CD4-positive, alpha-beta T cell treated with Interleukin-17A for 4 hours (primary cell): Measurements from ENCODE around the gene CENPK.
A peak's percentile ranks its signal among the peaks of the same experiment; 100 is the strongest.
"Not testable (repeated sequence)": the region's sequence is repeated elsewhere in the genome, so short reads cannot be mapped to it uniquely, and the experiment has no call there.

Experiments
- DNase-seq: peaks from one replicate; pipeline ENCODE4 v3.0.0-alpha.2; 2020; ENCODE audit warnings: mixed read lengths

The CENPK gene

DNA sequence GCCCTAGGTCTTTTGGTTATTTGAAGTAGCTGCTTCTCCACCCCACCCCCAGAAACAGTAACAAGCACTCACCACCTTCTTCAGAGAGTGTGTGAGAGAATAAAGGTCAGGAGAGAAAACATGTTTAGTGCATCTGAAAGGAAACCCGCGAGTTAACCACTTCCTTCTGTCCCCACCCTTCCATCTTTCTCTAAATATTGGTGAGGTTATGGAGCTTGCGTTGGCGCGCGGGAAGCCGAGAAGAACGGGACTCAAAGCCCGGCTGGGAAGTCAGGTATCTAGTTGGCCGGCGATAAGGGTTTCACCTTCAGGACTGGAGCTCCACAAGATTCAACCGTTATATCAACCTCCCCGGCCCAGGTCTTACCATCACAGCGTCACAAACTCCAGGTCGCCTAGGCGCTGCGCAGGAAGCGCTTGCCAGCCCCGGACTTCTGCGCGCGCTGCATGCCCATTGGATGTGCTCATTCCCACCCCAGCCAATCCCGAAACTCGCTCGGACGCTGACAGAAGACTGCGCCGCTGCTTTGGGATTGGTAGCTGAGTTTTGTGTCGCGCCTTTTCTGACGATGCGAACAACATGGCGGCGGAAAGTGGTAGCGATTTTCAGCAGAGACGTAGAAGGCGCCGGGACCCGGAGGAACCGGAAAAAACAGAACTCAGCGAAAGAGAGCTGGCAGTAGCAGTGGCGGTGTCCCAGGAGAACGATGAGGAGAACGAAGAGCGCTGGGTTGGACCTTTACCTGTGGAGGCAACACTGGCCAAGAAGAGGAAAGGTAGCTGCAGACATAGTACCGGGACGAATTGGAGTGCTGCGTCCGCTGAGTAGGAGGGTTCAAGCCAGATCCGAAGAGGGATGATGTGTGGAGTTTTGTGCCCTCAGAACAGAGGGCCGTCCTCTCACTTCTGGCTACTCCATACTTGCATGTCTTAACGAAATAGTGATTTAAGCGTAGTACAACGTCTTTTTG is at the start of gene CENPK, which contains the start of gene PPWD1:
Gene CENPK, minus strand, starts transcription at position 438 of the 971 bp plus-strand sequence. CDS start 8,261 bp downstream, outside the sequence.
Gene PPWD1, plus strand, starts transcription at position 566 of the 971 bp plus-strand sequence. Its CDS starts 15 bp downstream, at position 581.
- peak; percentile 94 for DNase-seq

DNA sequence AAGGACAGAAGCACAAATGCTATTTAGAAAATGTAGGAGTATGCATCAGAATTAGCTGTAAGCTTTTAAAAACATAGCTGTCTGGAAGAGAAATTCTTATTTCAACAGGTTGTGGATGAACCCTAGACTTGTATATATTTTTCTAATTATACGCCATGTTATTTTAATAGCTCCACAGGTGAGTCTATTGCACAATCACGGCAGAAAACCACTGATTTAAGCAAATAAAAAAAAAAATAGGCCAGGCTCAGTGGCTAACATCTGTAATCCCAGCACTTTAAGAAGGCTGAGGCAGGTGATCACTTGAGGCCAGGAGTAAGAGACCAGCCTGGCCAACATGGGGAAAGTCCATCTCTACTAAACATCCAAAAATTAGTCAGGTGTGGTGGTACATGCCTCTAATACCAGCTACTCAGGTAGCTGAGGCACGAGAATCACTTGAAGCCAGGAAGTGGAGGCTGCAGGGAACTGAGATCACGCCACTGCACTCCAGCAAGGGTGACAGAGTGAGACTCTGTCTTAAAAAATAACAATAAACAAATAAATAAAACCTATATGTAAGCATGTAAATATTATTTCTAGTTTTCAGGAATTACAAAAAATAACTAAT is 49.4 kb upstream of the CENPK start:
- no peak for DNase-seq

GRCh38 chr5:65611524-65611923 is 48.6 kb upstream of the CENPK start:
- no peak for DNase-seq

DNA sequence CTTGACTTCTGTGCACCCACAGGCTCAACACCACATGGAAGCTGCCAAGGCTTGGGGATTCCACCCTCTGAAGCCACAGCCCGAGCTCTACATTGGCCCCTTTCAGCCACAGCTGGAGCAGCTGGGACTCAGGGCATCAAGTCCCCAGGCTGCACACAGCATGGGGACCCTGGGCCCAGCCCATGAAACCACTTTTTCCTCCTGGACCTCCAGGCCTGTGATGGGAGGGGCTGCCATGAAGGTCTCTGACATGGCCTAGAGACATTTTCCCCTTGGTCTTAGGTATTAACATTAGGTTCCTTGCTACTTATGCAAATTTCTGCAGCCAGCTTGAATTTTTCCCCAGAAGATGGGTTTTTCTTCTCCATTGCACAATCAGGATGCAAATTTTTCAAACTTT is 38.8 kb upstream of the CENPK start:
- DNase-seq = not testable (repeated sequence)

- DNase-seq = no peak
Observed at GRCh38 chr5:65588694-65589093, 25.7 kb upstream of the CENPK start.

- DNase-seq = no peak
Observed at GRCh38 chr5:65577141-65577540, 14.2 kb upstream of the CENPK start.

GRCh38 chr5:65570598-65571226 is 7.7 kb upstream of the CENPK start:
- DNase-seq = no peak

- DNase-seq = no peak
Observed at GRCh38 chr5:65566505-65566904, 3.5 kb upstream of the CENPK start.

DNA sequence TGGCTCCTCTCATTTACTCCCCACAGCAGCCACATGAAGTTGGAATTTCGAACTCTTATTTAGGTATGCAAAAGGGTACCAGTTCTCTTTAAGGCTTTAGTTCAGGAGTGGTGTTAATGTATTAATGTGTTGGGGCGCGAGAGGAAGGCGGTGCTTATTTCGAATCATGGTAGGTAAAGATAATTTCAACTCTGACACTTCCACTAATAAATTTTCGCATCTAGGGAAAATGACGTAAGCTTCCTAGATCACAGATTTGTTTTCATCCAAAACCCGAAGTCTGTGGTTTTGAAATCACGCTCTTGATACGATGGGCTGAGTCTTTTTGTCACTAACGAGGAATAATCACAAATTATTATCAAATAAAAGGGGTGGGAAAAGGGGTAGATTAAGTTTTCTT is 809 bp upstream of the CENPK start:
- peak; percentile 3 for DNase-seq

DNA sequence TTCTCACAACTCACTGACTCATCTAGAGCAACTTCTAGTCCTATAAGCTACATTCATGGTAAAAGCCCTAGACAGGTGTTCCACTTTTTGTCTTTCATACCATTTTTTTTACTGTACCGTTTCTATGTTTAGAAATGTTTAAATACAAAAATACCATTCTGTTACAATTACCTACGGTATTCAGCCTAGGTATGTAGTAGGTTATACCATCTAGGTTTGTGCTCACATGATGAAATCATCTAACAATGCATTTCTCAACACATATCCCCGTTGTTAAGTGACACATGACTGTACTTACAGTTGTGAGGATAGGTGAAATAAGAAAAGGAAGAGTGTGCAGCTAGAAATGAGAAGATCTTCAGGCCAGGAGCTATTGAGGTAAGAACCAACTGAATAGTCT is 6.2 kb downstream of the CENPK start:
- DNase-seq = no peak

DNA sequence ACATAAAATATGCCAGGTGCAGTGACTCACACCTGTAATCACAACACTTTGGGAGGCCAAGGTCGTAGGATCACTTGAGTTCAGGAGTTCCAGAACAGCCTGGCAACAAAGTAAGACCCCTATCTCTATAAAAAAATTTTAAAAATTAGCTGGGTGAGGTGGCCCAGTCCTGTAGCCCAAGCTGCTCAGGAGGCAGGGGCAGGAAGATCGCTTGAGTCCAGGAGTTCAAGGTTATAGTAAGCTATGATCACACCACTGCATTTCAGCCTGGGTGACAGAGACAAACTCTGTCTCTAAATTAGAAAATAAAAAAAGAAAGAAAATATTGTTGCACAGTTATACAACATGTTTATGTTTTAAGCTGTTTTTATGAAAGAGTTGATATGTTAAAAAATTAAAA is 6.8 kb downstream of the CENPK start:
- DNase-seq = no peak

DNA sequence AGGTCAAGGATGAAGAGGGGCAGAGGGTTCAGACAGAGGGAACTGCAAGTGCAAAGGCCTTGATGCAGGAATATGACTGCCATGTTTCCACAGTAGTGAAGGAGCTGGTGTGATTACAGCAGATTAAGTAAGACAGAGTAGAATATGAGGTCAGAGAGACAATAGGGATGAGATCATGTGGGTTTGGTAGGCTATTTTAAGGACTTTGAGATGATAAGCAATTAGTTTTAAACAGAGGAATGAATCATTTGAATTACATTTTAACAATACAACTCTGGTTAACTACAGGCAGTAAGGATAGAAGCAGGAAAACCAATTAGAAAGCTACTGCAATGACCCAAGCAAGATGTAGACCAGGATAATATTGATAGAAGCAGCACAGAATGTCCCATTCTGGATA is 7.7 kb downstream of the CENPK start:
- DNase-seq = no peak

- no peak for DNase-seq
Observed at GRCh38 chr5:65553941-65554340, 9.0 kb downstream of the CENPK start.

DNA sequence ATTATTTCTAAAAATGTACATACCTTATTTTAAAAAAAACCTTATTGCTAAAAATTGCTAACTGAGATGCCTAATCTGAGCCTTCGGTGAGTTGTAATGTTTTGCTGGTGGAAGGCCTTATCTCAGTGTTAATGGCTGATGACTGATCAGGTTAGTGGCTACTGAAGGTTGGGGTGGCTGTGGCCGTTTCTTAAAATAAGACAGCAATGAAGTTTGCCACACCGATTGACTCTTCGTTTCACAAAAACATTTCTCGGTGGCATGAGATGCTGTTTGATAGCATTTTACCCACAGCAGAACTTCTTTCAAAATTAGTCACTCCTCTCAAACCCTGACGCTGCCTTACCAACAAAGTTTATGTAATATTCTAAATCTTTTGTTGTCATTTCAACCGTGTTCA is 14.7 kb downstream of the CENPK start:
- DNase-seq = no peak

DNA sequence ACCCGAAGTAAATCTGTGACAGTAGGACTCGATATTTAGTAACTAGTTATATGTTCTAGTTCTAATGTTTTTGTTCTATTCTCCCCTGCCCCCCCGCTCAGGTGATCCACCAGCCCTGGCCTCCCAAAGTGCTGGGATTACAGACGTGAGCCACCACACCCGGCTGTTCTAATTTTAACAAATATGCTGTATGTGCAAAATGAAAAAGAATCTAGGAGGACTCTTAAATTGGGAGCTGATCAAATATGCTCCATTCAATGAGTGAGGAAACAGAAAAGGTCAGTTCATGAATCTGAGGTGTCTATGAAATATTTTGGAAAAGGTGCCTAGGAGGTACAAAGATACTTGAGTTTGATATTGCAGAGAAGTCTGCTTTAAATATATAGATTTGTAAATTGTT is 16.8 kb downstream of the CENPK start:
- DNase-seq = no peak

GRCh38 chr5:65544473-65544872 is 18.5 kb downstream of the CENPK start:
- DNase-seq = no peak

DNA sequence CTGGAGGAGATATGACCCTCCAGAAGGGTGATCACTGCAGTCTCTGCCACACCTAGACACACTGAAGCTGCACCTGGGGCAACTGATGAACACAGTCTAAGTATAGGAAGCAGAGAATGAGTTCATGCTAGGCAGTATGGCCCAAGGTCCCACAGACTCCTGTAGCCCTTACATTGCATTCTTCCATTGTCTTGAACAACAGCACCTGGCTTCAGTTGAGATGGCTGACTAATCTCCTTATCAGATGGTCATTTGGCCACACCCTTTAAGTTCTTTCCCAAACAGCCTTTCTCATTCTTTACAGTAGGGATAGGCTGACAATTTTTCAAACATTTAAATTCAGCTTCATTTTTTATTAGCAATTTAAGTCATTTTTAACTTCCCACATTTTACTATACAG is 23.1 kb downstream of the CENPK start:
- no peak for DNase-seq

- no peak for DNase-seq
Observed at GRCh38 chr5:65535529-65535987, 27.4 kb downstream of the CENPK start.

DNA sequence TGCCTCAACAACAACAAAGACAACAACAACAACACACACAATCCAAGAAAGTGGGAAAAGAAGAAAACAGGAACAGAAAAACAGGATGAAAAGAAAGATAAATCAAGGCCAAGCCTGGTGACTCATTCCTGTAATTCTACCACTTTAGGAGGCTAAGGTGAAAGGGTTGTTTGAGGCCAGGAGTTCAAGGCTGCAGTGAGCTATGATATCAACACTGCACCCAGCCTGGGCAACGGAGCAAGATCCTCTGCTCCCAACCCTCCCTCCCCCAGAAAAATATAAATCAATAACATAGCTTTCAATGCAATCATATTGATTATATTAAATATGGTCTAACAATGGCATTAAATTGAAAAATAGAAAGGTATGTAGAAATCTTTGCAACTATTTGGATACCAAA is 32.1 kb downstream of the CENPK start:
- no peak for DNase-seq

DNA sequence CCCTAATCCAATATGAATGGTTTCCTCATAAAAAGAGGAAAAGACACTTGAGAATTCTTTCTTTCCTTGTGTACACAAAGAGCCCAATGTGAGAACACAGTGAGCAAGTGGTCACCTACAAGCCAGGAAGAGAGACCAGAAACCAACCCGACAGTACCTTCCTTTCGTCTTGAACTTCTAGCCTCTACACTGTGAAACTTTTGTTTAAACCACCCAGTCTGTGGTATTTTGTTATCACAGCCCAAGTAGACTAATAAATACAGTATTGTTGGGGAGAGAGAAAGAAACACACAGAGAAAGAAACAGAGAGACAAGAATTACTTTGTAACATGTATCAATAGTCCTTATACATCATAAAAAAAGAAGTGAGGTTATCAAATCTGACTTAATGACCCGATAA is 37.2 kb downstream of the CENPK start:
- DNase-seq = no peak

DNA sequence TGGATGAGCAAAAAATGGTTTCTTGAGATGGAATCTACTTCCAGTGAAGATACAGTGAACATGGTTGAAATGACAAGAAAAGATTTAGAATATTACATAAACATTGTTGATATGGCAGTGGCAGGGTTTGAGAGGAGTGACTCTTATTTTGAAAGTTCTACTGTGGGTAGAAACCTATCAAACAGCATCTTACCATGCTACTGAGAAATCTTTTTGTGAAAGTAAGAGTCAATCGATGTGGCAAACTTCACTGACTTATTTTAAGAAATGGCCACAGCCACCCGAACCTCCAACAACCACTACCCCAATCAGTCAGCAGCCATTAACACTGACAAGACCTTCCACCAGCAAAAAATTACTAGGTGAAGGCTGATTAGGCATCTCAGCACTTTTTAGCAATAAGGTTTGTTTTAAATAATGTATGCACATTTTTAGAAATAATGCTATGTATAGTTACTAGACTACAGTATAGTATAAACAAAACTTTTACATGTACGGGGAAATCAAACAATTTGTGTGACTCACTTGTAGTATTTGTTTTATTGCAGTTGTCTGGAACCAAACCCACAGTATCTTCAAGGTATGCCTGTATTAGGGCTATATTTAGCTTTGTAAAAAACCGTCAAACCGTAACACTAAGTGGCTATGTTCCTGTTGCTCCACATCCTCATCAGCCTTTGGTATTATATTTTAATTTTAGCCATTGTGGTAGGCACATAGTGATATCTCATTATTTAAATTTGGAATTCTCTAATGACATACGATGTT is 50.6 kb downstream of the CENPK start:
- DNase-seq = no peak

GRCh38 chr5:65508978-65509377 is 54.0 kb downstream of the CENPK start:
- DNase-seq = no peak

- no peak for DNase-seq
Observed at GRCh38 chr5:65506961-65507360, 56.0 kb downstream of the CENPK start.
